WERI-Rb-1 (cell line): Measurements from ENCODE around the gene DENND11.

Experiments
- DNase-seq: peaks from one replicate; pipeline ENCODE4 v3.0.0-alpha.2; 2020
- H3K27ac ChIP-seq: fragments of 250-450 bp; sonication (Bioruptor Pico); 2 replicates; pipeline ENCODE4 v1.5.1; 2020; ENCODE audit warnings: mild to moderate bottlenecking, moderate library complexity
- H3K27me3 ChIP-seq: fragments of 250-450 bp; sonication (Bioruptor Pico); 2 replicates; pipeline ENCODE4 v1.5.1; 2021; ENCODE audit warnings: mild to moderate bottlenecking, low read depth, moderate library complexity; ENCODE audit not compliant: insufficient read depth, severe bottlenecking
- H3K36me3 ChIP-seq: fragments of 250-450 bp; sonication (Bioruptor Pico); 2 replicates; pipeline ENCODE4 v1.5.1; 2020; ENCODE audit warnings: mild to moderate bottlenecking, moderate library complexity
- H3K4me3 ChIP-seq: 2 replicates; pipeline ENCODE4 v1.5.1; 2011; ENCODE audit warnings: low read depth, mild to moderate bottlenecking, control low read depth, low read length
- H3K9me3 ChIP-seq: fragments of 250-450 bp; sonication (Bioruptor Pico); 2 replicates; pipeline ENCODE4 v1.5.1; 2021; ENCODE audit warnings: mild to moderate bottlenecking, moderate library complexity; ENCODE audit not compliant: severe bottlenecking
- TF ChIP-seq, protein P1 (sequence below): IDR thresholded peaks from 2 replicates; pipeline ENCODE4 v1.5.1; 2011; ENCODE audit warnings: low read depth, mild to moderate bottlenecking, control low read depth, inconsistent platforms, low read length

Gene DENND11

DNA sequence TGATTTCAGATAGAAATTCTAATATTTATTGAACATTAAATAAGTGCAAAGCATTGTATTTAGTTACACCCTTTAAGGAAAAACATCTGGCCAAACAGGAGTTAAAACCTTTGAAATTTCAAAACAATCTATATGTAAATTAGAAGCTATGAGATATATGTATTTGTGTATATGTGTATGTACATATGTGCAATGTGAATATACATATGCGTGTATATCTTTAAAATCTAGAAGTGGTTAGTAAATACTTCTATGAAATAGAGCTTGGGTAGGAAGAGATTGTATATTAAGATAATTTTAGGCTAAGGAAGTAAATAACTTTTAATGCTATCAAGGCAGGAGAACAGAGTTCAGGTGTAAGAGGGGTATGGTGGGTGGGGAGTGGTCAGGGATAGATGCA lies 15.5 kb upstream of the DENND11 start:
- Histone ChIP-seq H3K27ac (no peak overlapping the region), H3K4me3 (no peak overlapping the region), H3K36me3 (no peaks in the 10 kb centered on the region), H3K27me3 (peaks cover 4% of the 10 kb centered on the region), H3K9me3 (no peaks in the 10 kb centered on the region)
- no peak for DNase-seq
- TF ChIP-seq, protein P1, sequence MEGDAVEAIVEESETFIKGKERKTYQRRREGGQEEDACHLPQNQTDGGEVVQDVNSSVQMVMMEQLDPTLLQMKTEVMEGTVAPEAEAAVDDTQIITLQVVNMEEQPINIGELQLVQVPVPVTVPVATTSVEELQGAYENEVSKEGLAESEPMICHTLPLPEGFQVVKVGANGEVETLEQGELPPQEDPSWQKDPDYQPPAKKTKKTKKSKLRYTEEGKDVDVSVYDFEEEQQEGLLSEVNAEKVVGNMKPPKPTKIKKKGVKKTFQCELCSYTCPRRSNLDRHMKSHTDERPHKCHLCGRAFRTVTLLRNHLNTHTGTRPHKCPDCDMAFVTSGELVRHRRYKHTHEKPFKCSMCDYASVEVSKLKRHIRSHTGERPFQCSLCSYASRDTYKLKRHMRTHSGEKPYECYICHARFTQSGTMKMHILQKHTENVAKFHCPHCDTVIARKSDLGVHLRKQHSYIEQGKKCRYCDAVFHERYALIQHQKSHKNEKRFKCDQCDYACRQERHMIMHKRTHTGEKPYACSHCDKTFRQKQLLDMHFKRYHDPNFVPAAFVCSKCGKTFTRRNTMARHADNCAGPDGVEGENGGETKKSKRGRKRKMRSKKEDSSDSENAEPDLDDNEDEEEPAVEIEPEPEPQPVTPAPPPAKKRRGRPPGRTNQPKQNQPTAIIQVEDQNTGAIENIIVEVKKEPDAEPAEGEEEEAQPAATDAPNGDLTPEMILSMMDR = no peak

DNA sequence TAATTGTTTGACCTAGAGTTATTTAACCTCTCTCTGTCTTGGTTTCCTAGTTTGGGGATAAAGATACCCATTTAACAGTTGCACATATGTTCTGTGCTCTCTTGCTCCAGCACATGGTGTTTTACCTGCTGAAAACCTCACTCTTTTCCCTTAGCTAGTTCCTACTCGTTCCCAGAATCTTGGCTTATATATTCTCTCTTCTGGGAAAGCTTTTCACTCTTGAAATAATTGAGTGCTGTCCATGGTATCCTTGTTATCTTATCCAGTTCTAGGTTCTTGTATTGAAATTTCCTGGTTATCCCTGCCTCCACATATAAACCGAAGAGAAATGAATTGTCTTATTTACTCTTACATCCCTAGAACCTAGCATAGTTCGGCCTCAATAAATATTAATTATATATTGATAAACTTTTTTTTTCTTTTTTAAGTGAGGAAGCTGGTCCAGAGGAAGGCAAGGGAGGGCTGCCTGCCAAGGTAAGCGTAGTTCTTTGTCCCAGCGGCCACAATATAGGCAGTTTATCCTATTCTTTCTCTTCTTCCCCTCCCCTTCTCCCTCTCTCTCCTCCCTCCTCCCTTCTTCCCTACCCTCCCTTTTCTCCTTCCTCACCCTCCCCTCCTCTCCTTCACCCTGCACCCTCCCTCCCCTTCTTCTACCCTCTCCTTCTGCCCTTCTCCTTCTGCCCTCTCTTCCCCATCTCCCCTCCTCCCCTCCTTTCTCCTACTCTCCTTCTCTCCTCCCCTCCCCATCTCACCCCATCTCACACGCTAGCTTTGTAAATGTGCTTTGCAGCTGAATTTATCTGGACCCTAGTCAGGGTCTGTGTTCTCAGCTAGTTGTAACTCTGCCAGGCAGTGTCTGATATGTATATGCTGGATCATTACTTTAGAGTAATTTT lies 14.1 kb upstream of the DENND11 start:
- TF ChIP-seq, protein P1 = no peak
- Histone ChIP-seq H3K4me3 (no peak overlapping the region), H3K27me3 (peaks cover 4% of the 10 kb centered on the region), H3K36me3 (no peaks in the 10 kb centered on the region), H3K9me3 (no peaks in the 10 kb centered on the region), H3K27ac (no peak overlapping the region)
- DNase-seq = no peak

DNA sequence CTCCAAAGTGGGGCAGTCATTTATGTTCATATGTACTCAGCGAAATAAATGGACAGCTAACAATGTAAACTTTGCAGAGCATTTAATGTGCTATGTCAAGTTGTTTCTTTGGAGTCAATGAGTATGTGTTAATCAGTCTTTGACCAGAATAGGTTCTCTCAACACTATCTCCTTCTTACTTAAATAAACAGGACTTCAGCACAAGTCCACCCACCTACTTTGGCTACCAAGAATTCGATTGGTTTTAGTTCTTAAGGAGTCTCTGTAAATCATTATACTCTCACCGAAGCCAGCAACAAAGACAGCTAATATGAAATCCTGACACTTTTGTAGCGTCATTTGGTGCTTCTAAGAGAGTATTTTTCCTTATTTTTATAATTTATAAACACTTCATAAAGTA lies 13.1 kb upstream of the DENND11 start:
- no peak overlapping the region for H3K4me3 ChIP-seq
- DNase-seq = no peak
- no peak overlapping the region for H3K27ac ChIP-seq
- peaks cover 7% of the 10 kb centered on the region for H3K27me3 ChIP-seq
- no peaks in the 10 kb centered on the region for H3K9me3 ChIP-seq
- TF ChIP-seq, protein P1 = no peak
- no peaks in the 10 kb centered on the region for H3K36me3 ChIP-seq

DNA sequence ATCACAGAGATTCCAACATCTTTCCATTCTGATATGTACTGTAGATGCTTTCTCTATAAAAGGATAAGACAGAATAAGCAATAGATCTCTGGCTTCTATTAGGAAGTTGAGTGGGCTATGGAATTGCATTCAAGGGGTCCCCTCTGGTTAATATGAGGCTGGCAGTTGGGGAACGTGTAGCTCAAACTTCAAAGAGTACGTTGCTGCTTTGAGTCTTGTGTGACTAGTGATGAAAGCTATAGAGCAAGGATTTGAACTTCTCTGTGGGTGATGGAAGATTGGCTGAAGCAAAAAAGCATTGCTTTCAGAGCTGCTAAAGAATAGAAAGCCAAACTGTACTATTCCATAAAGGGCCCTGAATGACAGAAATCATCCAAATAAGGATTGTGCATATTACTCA lies 12.6 kb upstream of the DENND11 start:
- Histone ChIP-seq H3K27ac (no peak overlapping the region), H3K27me3 (peaks cover 8% of the 10 kb centered on the region), H3K4me3 (no peak overlapping the region), H3K9me3 (no peaks in the 10 kb centered on the region), H3K36me3 (no peaks in the 10 kb centered on the region)
- DNase-seq = no peak
- TF ChIP-seq, protein P1 = no peak

DNA sequence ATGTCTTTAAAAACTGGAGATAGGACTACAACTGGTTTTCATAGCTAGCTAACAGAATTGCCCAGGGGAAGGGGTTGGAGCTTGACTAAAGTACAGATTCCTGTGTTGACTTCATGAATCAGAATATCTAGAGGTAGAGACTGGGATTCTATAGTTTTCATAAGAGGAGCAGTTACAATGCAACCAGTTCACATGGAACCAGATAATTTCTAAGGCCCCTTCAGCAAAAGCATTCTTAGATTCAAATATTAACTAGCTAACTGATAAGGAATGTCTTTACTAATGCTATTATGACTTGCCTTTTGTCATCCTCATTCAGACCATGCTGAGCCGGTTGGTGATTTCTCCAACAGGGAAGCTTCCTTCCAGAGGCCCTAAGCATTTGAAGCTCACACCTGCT lies 11.9 kb upstream of the DENND11 start:
- DNase-seq = no peak
- Histone ChIP-seq H3K36me3 (no peaks in the 10 kb centered on the region), H3K27ac (no peak overlapping the region), H3K27me3 (peaks cover 8% of the 10 kb centered on the region), H3K9me3 (no peaks in the 10 kb centered on the region), H3K4me3 (no peak overlapping the region)
- TF ChIP-seq, protein P1 = no peak
